Measurements from ENCODE around the gene N4BP3. TPM values are rescaled to one million over a fixed set of nuclear protein-coding genes. Genes with fewer than 3 reads are reported as not detected.

N4BP3 gene
- total and polyA plus RNA-seq, 2 of the 4 experiments (the other 2 are of a cell fraction): 0.14 to 0.18 TPM

DNA sequence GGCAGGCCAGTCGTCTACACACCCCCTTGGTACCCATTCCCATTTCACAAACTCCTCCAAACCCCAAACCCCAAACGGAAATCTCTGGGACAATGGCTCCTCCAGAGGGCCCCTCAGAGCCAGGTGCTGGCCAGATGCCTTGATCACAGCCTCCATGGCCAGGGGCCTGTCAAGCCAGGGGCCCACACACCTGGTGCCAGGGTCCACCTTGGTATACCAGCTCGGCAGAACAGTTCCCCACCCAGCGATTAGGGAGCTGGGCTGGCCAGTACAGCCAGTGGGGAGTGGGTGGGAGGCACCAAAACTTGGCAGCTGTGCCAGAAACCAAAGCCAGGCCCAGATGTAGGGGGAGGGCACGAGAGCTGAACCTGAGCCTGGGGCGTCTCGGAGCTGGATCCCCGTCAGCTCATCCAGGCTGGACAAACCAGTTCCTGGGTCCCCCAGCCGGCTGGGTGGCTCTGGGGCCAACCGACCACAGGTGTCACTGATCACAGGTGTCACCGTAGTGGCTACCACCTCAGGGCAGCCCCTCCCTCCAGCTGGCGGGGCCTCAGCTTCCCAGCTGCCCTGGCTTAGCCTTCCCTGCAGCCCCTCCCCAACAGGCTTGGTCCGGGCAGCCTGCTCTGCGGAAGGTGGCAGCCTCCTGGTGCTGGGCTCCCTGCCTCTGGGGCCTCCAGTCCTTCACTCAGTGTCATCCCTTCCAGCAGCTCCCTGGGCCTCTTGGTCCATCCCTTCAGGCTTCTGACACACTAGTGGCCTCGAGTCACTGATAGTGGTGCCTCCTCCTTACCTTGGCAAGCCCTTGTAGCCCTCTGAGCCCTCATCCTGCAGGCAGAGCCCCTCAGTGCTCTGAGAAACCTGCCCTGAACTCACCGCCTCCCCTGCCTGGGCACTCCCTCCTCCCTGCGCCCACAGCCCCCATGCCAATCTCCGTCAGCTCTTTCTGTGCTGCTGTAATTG lies 10.9 kb downstream of the N4BP3 start (continued):
- no peak for TF ChIP-seq RAD21 (IDR thresholded peaks at IDR 0.05; ENCODE audit: low read length)
- no peak for TF ChIP-seq CEBPB (IDR thresholded peaks at IDR 0.05; ENCODE audit: low read depth, low read length)

DNA sequence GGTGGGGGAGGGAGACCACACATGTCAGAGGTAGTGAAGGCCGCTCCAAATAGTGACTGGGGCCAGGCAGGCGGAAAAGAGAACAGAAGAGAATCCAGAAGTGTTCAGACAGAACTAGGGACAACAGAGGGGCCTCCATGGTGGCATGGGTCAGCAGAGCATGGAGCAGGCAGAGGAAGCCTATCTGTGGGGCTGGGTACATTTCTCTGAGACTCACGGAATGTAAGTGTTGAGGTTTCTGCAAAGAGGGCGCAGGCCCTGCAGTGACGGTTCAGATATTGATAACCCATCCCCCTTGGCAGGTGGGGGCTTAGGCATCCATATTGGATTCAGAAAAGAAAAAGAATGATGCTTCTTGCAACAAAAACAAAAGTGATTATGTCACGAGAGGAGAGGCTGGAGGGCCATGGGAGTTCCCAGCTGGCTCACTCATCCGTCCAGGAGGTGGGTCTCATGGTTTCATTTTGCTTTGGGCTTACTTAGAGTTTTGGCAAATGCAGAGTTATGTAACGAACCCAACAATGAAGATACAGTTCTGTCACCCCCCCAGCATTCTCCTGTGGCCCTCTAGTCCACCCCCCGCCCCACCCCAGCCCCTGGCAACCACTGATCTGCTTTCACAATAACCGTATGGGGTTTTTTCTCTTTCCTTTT lies 12.0 kb downstream of the N4BP3 start:
- DNase-seq: no peak
- dilution Hi-C loops (cut with HindIII; ENCODE audit: low sequenced_read_pairs, unreplicated experiment): no loop called here
- TF ChIP-seq RFX5 (IDR thresholded peaks at IDR 0.05; ENCODE audit: low read depth, low read length): no peak
- TF ChIP-seq CHD1 (IDR thresholded peaks at IDR 0.05; ENCODE audit: low read depth, low read length): no peak
- TF ChIP-seq MAZ (IDR thresholded peaks at IDR 0.05; ENCODE audit: borderline replicate concordance, low read depth, low read length): no peak
- no peak for TF ChIP-seq BHLHE40 (IDR thresholded peaks at IDR 0.05; ENCODE audit: low read depth, low read length)
- TF ChIP-seq SMC3 (IDR thresholded peaks at IDR 0.05; ENCODE audit: low read depth, low read length): no peak
- no peak for TF ChIP-seq FOS (IDR thresholded peaks at IDR 0.05; ENCODE audit: low read depth, low read length)
- TF ChIP-seq MXI1 (IDR thresholded peaks at IDR 0.05; ENCODE audit: borderline replicate concordance, low read depth, low read length): no peak
- TF ChIP-seq RCOR1 (IDR thresholded peaks at IDR 0.05; ENCODE audit: insufficient replicate concordance, low read length): no peak
- no peak for TF ChIP-seq POLR2A (IDR thresholded peaks at IDR 0.05; ENCODE audit: low read depth, low read length)
- TF ChIP-seq MAFK (IDR thresholded peaks at IDR 0.05; ENCODE audit: low read depth, low read length): no peak
- TF ChIP-seq, protein P1, sequence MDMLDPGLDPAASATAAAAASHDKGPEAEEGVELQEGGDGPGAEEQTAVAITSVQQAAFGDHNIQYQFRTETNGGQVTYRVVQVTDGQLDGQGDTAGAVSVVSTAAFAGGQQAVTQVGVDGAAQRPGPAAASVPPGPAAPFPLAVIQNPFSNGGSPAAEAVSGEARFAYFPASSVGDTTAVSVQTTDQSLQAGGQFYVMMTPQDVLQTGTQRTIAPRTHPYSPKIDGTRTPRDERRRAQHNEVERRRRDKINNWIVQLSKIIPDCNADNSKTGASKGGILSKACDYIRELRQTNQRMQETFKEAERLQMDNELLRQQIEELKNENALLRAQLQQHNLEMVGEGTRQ (IDR thresholded peaks at IDR 0.05; ENCODE audit: low read depth, low read length): no peak
- TF ChIP-seq, protein P2, sequence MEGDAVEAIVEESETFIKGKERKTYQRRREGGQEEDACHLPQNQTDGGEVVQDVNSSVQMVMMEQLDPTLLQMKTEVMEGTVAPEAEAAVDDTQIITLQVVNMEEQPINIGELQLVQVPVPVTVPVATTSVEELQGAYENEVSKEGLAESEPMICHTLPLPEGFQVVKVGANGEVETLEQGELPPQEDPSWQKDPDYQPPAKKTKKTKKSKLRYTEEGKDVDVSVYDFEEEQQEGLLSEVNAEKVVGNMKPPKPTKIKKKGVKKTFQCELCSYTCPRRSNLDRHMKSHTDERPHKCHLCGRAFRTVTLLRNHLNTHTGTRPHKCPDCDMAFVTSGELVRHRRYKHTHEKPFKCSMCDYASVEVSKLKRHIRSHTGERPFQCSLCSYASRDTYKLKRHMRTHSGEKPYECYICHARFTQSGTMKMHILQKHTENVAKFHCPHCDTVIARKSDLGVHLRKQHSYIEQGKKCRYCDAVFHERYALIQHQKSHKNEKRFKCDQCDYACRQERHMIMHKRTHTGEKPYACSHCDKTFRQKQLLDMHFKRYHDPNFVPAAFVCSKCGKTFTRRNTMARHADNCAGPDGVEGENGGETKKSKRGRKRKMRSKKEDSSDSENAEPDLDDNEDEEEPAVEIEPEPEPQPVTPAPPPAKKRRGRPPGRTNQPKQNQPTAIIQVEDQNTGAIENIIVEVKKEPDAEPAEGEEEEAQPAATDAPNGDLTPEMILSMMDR (conservative IDR thresholded peaks at IDR 0.05; ENCODE audit: low read depth, low read length): no peak

More for the DNA sequence above, 12.0 kb downstream of the N4BP3 start:
- H2BK120ac ChIP-seq (ENCODE audit: low read depth, low read length): no peak overlapping the region
- no peaks in the 10 kb centered on the region for H3K79me1 ChIP-seq (ENCODE audit: low read depth in 1 of 2, low read length in 2 of 2)
- ChIA-PET CTCF (no interaction called here), POLR2A (ENCODE audit: unreplicated experiment) (no interaction called here)
- no peak overlapping the region for H2BK15ac ChIP-seq (ENCODE audit: low read depth, low read length)
- H2AK5ac ChIP-seq (ENCODE audit: low read depth, low read length): no peak overlapping the region
- intact Hi-C loops (cut with micrococcal nuclease): no loop called here
- H3K9me3 ChIP-seq (ENCODE audit: control insufficient read depth, insufficient read depth, low read length): no peaks in the 10 kb centered on the region
- no peaks in the 10 kb centered on the region for H3K36me3 ChIP-seq (ENCODE audit: control insufficient read depth, insufficient read depth, low read length)
- H3K27ac ChIP-seq (ENCODE audit: insufficient read depth, low read length): no peak overlapping the region
- no peak overlapping the region for H3K18ac ChIP-seq (ENCODE audit: low read depth, low read length)
- no peak overlapping the region for H2BK5ac ChIP-seq (ENCODE audit: low read depth, low read length, poor library complexity, severe bottlenecking)
- peak overlapping the region; percentile 19 for H2AFZ ChIP-seq (replicated peaks; ENCODE audit: low read length, poor library complexity)
- H3K23ac ChIP-seq (ENCODE audit: low read depth, low read length): no peak overlapping the region
- no peaks in the 10 kb centered on the region; the same call in 1 of the 2 replicates for H4K20me1 ChIP-seq (ENCODE audit: insufficient read depth, low read length)
- WGBS, 2 experiments (ENCODE audit: extremely low coverage in 2 of 2, insufficient read length in 1 of 2): no CpG with 5 or more reads among the region's 10 CpGs
- no peak for ATAC-seq (ENCODE audit: low read depth)
- no peak overlapping the region for H3K4me3 ChIP-seq (ENCODE audit: insufficient read depth, low read depth, low read length)
- no peak overlapping the region for H4K8ac ChIP-seq (ENCODE audit: low read depth in 2 of 2, low read length in 2 of 2)
- no peak overlapping the region for H3K56ac ChIP-seq (ENCODE audit: extremely low read depth, insufficient read depth, low read length)
- no peak overlapping the region for H3K4ac ChIP-seq (ENCODE audit: low read depth, low read length)
- no TSS peak for BruUV-seq (replicated peaks)
- no peak overlapping the region for H4K91ac ChIP-seq (ENCODE audit: insufficient read depth, low read depth, low read length)
- no peak overlapping the region for H3K9ac ChIP-seq (ENCODE audit: low read depth, low read length)
- H2BK20ac ChIP-seq (ENCODE audit: low read depth, low read length): no peak overlapping the region
- H3K14ac ChIP-seq (replicated peaks; ENCODE audit: low read depth, low read length): no peak overlapping the region
- peaks cover 5% of the 10 kb centered on the region for H3K27me3 ChIP-seq (ENCODE audit: control insufficient read depth, insufficient read depth, low read length)
- H4K5ac ChIP-seq (ENCODE audit: low read depth, low read length): no peak overlapping the region
- peaks cover 6% of the 10 kb centered on the region; the same call in 1 of the 2 replicates for H3K4me1 ChIP-seq (ENCODE audit: control insufficient read depth, insufficient read depth, low read length)
- H3K4me2 ChIP-seq (ENCODE audit: low read depth, low read length): no peak overlapping the region
- in situ Hi-C loops (cut with MboI; ENCODE audit: low sequenced_read_pairs): no loop called here
- no peak overlapping the region for H2AK9ac ChIP-seq (replicated peaks; ENCODE audit: low read depth, low read length, poor library complexity)
- H3K9me1 ChIP-seq (ENCODE audit: insufficient read depth, low read length): no peaks in the 10 kb centered on the region

Data from IMR-90 (cell line).